ENCODE data around the gene FRMPD2.

GRCh38 chr10:48305905-48306264, 31.4 kb upstream of the FRMPD2 start:
- TF ChIP-seq CTCF (IDR thresholded peaks at IDR 0.05 in 4 of 5, conservative IDR thresholded peaks at IDR 0.05 in 1 of 5) (no peak), POLR2A (IDR thresholded peaks at IDR 0.05) (no peak)
